Activated CD8-positive, alpha-beta memory T cell treated with anti-CD3 and anti-CD28 coated beads, Interleukin-2, amount 50 U/mL, for 4 hours (primary cell): Measurements from ENCODE around the gene LIMS2.
A peak's percentile ranks its signal among the peaks of the same experiment; 100 is the strongest.

ENCODE experiments used
- DNase-seq: peaks from one replicate; pipeline ENCODE4 v3.0.0-alpha.2; 2020

Gene LIMS2

DNA sequence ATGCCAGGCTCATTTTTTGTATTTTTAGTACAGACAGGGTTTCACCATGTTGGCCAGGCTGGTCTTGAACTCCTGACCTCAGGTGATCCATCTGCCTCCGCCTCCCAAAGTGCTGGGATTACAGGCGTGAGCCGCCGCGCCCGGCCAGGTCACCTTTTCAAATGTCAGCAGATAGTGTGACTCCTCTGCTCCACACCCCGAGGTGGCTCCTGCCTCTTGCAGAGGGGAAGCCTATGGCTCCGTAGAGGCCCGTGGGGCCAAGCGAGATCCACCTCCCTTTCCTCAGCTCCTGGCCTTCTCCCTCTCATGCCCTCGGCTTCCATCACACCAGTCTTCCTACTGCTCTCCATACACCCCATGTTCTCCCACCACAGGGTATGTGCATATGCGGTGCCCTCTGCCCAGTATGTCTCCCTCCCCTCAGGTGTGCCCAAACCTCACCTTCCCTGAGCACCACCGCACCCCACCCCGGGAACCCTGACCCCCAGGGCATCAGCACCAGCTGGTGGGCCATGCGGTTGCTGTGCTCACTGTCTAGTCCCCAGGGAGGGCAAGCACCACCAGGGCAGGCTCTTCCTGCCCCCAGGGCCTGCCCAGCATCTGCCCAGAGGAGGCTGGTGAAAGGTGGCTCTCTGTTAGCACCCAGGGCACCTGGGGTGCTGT, 18.6 kb downstream of the LIMS2 start:
- DNase-seq, result no peak

DNA sequence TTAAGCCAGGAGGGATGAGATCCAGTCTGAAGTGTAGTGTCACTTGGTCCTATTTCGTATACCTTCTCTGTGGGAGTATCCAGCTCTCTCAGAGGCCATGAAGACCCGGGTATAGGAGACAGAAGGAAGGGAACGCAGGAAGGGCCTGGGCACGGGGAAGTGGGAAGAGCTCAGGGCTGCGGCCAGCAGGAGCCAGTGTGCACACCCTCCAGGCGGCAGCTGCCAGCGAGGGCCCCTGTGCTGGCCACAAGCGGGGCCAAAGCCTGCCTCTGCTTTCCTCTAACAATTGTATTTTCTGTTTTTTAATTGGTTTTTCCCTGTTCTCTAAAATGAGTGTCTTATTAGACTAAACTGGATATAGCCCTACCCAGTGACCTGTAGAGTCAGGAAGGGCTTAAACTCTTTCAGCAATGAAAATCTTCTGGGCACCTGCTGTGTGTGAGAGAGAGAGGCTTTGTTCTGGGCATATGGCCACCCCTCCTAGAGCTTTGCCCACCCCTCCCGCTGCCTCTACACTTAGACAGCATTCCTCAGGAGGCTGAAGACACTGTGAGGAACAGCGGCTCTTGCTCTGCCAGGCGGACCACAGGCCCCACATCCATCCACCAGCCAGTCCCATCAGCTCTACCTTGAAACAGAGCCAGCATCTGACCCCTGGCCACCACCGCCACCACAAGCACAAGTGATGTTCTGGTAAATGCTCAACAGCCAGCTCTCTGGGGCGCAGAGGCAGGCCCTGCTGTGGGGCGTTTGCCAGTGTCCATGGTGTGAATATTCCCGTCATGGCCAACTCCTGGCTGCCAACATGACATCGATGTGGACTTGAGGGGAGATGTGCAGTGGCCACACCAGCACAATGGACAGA, 19.9 kb downstream of the LIMS2 start:
- no peak for DNase-seq

DNA sequence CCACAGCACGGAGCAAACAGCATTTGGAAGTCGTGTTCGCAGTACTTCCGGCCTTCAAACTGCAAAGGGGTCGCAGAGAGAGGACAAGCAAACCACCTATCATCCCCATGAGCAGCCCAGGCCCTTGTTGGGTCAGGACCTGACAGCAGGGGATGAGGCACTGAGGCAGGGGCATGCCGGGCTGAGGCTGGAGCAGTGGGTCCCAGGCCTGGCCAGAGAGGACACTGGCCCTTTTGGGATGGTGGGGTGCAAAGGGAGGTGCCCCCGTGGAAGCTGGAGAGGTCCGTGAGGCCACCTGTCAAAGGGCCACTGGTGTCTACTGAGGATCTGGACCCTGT, 20.5 kb downstream of the LIMS2 start:
- no peak for DNase-seq

DNA sequence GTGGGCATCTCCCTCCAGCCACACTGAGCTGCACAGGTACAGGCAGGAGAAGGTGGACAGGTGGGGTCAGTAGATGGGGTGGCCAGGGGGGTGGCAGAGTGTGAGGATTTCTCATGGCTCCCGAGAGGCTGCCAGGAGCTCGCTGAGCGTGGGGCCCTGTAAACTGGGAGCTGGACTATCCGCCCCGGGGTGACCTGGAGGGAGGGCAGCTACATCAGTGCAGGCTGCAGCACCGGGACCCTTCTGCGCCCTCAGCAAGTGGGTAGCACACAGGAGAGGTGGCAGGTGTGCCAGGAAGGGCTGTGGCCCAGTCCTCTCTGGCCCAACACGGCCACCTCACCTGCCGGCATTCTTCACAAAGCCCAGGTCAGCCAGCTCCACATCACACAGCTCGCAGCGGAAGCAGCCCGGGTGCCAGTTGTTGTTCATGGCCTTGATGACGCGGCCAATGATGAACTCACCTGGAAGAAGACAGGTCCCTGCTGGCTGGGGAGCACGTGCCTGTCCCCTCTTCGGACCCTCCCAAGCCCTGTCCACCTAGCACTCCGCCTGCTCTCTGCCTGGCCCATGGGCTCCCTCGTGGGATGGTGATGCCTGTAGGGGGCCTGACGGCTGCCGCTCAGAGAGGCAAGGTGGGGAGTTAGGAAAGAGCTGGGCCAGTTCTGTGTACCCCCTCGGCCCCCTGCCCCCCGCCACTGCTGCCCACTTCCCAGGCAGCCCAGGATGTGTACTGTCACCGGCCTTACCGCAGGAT, 21.1 kb downstream of the LIMS2 start:
- DNase-seq, result no peak

DNA sequence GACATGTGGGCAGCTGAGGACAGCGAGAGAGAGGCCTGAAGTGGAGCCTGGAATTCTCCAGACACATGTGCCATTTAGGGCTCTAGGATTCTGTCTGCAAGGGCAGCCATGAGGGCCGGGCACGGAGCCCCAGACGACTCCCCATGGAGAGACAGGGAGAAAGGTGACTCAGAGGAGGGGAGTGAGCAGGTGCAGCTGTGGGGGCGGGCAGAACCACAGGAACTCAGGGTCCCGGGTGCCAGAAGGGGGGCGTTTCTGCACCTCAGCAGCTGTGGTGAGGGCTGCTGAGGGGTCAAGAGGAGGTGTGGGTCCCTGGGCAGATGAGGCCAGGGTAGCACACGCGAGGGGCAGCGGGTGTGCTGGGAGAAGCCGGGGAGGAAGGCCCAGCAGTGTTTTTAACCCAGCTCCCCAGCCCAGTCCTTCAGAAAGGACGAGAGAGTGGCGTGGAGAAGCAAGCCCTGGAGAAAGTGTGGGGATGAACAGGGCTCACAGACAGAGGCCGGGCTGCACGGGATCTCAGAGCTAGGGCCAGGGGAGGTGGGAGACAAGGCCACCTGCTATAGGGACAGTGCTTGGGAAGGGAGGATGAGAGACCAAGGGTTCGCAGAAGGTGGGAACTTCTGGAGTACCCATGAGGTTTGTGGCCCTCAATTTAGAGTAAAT, 21.8 kb downstream of the LIMS2 start:
- no peak for DNase-seq

DNA sequence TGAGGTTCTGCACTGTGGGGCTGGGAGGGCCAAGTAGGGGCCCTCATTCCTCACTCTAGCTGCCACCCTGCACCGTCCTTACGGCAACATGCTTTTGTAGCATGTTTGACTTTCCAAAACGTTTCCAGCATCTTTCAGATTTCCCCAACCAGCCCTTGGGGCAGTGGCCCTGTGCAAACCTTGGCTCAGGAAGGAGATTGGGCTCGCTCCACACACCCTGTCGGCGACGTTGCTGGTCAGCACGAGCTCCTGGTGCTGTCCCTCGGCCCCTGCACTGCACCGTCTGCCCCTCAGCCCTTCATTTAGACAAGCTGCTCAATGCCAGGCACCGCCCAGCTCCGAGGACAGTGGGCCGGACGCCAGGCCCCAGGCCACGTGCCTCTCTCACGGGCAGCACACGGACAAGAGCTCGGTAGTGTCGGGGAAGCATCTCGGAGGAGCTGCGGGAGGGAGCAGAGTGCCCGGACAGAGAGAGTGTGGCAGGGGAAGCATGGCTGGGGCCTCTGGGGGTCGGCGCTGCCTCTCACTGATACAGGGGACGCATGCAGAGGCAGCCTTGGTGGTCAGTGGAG, 22.5 kb downstream of the LIMS2 start:
- DNase-seq, result no peak

DNA sequence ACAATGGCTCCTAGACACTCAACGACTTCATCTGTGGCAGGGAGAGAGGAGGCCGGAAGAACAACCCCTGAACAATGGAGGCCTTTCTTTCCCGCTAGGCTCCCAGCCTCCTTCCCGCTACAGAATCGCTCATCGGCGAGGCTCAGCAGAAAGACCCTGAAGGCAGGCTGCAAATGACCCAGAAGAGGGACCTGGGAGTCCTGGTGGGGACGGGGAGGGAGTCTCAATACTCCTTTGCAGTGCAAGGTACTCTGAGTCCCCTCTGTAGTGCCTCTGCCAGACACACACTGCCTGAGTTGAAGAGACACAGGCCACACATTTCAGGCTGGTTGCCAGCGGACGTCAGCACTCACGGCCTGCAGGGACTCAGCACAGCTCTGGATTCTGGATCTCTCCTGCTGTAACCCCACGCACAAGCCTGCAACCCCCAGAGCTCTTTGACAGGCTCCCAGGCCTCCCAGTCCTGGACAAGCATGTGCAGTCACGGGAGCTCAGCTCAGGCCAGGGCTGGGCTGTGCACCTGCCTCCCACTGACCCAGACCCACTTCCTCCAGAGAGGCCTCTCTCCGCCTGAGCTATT, 23.3 kb downstream of the LIMS2 start:
- no peak for DNase-seq

DNA sequence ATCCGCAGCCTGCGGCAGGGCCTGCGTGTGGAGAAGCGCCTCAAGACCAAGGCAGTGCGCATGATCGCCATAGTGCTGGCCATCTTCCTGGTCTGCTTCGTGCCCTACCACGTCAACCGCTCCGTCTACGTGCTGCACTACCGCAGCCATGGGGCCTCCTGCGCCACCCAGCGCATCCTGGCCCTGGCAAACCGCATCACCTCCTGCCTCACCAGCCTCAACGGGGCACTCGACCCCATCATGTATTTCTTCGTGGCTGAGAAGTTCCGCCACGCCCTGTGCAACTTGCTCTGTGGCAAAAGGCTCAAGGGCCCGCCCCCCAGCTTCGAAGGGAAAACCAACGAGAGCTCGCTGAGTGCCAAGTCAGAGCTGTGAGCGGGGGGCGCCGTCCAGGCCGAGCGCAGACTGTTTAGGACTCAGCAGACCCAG, 23.9 kb downstream of the LIMS2 start:
- DNase-seq, result no peak

DNA sequence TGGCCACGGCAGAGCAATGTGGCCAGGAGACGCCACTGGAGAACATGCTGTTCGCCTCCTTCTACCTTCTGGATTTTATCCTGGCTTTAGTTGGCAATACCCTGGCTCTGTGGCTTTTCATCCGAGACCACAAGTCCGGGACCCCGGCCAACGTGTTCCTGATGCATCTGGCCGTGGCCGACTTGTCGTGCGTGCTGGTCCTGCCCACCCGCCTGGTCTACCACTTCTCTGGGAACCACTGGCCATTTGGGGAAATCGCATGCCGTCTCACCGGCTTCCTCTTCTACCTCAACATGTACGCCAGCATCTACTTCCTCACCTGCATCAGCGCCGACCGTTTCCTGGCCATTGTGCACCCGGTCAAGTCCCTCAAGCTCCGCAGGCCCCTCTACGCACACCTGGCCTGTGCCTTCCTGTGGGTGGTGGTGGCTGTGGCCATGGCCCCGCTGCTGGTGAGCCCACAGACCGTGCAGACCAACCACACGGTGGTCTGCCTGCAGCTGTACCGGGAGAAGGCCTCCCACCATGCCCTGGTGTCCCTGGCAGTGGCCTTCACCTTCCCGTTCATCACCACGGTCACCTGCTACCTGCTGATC, 24.4 kb downstream of the LIMS2 start:
- no peak for DNase-seq

DNA sequence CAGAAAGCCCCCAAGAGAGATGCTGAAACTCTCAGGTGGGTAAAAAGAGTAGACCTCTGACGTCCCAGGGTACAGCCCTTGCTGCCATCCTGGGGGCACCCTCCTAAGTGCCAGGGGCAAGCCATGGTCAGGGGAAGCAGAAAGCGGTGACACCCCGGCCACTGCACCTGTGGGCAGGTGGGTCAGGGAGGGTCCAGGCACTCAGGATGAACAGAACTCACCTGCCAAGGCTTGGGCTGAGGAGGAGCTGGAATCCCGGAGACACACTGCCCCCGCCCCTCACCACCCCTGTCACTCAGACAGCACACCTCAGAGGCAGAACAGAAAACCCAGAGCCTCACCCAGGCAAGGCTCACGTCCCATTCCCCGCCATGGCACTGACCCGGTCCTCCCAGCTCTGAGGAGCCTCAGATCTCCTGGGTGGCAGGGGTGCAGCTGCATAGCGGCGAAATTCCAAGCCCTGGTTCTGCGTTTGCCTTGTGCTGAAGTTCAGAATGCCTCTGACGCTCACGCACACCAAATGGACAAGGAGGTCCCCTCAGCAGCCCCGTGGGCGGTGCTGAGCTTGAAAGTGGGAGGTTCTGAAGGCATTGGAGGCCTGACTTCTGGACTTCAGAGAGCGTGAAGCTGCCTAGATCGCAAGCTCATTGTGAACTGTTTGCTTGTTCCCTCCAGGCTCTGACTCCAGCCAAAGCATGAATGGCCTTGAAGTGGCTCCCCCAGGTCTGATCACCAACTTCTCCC, 25.1 kb downstream of the LIMS2 start:
- DNase-seq, result no peak

DNA sequence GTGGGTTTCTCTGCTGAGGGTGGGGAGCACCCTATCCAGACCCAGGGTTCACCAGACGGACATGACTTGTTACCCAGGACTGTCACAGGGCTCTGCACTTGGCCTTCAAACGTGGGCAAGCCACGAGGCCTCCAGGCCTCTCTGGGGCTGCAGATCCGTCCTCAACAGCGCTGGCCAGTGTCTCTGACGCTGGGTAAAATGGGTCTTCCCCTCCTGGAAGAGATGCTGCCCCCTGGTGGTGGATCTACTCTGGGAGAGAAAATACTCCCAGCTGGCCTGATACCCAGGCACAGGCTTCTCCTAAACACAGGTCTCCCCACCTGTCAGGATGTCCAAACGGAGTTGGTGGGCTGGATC, 25.7 kb downstream of the LIMS2 start:
- DNase-seq, result peak; percentile 89

DNA sequence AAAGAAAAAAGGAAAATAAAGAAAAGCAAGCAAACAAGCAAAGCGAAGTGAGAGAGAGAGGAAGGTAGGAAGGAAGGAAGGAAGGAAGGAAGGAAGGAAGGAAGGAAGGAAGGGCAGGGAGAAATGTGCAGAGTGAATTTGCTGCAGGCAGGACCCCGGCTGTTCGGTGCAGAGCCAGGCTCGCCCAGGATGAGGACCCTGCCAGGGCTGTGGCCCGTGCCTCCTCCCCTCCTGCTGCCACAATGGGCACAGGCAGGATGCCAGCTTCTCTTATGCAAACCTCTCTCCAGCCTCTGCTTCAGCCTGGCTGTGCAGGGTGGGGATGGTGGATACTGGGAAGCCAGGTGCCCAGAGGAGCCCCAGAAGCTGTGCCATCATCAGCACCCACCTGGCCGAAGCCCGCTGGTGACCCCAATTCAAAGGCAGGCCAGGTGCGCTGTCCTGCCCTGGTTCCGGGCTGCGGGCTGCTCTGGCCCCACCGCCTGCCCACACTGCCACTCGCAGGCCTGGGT, 26.2 kb downstream of the LIMS2 start:
- no peak for DNase-seq

DNA sequence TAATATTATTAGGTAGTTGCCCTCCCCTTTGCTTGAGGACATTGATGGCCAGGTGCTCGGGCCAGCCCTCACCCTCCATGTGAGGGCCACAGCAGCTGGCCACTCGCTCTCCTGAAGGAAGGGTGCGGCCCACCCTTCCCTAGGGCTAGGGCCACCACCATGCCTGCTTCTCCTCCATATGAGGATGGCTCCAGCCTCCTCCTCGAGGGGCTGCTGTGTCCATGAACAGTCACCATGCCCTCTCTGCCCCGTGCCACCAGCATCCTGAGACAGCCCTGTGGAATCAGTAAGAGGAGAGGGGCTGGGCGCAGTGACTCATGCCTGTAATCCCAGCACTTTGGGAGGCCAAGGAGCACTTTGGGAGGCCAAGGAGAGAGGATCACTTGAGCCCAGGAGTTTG, 27.0 kb downstream of the LIMS2 start:
- DNase-seq, result no peak

DNA sequence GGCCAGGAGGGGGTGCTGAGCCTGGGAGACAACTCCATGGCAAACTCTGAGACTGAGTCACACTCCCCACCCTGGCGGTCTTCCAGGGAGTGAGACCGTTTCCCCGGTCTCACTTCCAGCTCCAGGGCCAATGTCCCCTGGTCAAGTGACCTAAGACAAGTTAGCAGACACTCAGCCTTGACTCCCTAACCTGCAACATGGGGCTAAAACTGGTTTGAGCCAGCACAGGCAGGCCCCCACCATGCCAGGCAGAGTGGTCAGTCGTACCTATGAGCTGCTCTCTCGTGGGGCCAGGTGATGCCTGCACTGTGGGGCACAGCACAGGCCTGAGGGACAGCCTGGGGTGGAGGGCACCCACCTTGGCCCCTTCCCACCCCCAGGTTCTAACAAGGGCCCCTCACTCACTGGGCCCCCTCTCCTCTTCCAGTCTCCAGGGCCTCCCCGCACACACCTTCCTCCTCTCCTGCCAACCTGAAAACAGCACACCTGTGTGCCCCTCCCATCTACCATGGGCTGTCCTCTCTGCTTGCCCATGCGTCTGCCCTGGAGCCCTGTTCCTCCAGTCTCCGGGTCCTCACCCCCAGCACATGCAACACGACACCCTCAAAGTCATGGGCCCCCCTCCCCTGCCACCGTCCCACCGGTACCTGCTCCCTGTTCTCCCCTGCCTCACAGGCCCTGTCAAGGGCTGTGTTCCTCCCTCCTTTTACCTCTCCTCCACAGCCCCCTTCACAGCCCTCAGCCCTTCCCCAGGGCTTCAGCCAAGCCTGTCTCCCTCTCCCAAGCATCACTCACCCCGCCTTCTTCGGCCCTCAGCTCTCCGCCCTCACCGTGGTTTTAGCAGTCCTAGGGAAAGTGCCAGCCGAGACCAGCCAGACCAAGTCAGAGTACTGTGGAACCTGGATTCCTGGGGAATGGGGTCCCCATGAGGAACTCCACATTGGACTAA, 27.8 kb downstream of the LIMS2 start:
- no peak for DNase-seq

DNA sequence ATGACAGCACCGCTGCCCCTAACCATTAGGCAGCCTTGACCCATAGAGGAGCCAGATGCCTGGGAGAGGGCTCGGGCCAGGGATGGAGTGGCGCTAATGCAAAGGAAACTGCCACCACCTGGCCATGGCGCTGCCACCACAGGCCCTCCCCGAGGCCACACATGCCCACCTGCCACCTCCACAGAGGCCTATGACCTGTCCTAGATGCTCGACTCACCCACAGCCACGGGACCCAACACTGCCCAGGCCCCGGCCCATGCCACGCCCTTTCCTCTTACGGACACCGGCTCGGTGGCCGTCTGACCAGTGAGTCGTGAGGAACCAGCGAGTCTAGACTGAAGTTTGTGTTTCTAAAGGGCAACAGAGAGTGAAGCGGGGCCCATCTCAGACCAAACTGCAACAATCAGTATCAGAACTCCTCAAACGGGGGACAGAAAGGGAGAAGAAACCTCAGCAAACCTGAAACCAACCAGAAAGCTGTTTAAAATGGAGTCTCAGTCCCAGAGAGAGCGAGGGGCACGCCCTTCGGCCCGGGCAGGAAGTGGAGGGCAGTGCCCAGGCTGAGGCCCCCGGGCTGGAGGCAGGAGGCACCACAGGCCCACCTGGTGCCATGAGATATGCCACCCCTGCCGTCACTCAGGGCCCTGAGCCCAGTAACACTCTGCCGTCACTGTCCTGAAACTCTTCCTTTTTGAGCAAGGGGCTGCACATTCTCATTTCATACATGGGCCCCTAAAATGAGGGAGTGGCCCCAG, 28.7 kb downstream of the LIMS2 start:
- no peak for DNase-seq

DNA sequence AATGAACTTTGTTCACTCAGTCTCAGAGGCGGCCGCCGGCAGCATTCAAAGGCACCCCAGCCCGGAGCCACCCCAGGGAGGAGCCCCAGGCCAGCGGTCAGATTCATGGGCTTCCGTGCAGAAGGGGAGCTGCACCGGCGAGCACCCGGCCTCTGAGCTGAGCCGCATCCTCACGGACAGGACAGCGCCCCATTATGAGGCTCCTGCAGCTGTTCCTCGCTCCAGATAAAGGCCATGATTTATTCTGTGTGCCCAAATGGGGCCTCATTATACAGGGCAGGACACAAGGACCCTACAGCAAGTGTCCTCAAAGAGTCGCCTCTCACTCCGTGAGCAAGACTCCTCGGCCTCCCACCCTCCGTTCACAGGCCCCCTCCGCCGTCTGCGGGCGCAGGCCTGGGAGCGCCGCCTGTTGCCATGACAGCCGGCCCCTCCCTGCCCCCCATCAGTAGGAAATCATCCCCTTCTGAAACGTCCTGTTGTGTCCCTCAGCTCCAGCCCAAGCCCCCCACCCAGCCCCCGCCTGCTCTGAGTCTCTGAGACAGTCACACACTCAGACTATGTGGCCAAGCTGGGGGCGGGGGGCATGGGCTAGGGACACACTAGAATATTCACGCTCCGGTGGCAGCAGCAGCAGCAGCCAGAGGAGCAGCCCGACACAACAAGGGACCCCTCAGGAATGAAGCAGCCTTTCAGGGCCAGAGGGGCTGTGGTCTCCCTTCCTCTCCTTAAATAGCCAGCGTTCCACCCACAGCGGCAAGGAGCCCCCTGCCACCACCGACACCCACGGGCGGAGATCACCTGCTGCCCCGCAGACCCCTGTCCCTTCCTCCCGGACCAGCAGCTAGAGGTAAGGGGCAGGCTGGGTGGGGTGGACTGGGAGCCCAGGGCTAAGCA, 29.7 kb downstream of the LIMS2 start, which contains the start of gene GPR17:
Gene GPR17 (plus strand): TSS at position 759 of the 897 bp plus-strand sequence. CDS start 4,583 bp downstream, outside the sequence.
- DNase-seq, result no peak

DNA sequence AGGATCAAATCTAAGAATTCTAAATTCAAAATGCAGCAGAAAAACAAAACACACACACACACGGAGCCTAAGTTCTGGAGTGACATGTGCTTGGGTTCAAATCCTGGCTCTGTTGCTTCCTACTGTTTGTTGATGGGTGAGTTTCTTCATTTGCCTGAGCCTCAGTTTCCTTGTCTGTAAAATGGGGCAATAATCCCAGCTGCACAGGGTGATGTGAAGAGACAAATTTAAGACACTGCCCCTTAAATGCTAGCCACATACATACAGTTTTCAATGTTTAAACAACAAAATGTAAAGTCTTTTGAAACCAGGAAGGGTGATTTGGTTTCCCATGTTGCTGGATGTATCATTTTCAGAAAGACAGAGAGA, 30.3 kb downstream of the LIMS2 start:
- no peak for DNase-seq
